ENCODE measurements around the gene SH3TC2. TPM values are rescaled to one million over a fixed set of nuclear protein-coding genes. Genes with fewer than 3 reads are reported as not detected.

The SH3TC2 gene
- total and polyA plus RNA-seq, 12 donors = 0.14 to 1.2 (median 0.46) TPM

GRCh38 chr5:149017636-149018035, 45.2 kb downstream of the SH3TC2 start:
- H3K27me3 ChIP-seq = peaks cover 3% of the 10 kb centered on the region
- intact Hi-C loops (cut with DNase I) = no loop called here
- DNase-seq = no peak
- TF ChIP-seq POLR2A (IDR thresholded peaks at IDR 0.05) (no peak), CTCF (IDR thresholded peaks at IDR 0.05) (no peak)
- H3K4me1 ChIP-seq (replicated peaks in 1 of 2) = no peaks in the 10 kb centered on the region
- WGBS, 4 donors = 50 to 82% (median 73%) methylated on average over 1 of the region's 1 CpG
- no peaks in the 10 kb centered on the region for H3K9me3 ChIP-seq (replicated peaks in 1 of 3)
- H3K27ac ChIP-seq = no peak overlapping the region
- H3K36me3 ChIP-seq (replicated peaks in 1 of 2) = no peaks in the 10 kb centered on the region
- no peak overlapping the region for H3K4me3 ChIP-seq

- 62 to 100% (median 78%) methylated on average over 1 of the region's 1 CpG for WGBS, 4 donors
- no peaks in the 10 kb centered on the region for H3K9me3 ChIP-seq (replicated peaks in 1 of 3)
These were observed 47.3 kb downstream of the SH3TC2 start for GRCh38 chr5:149015561-149015960.

GRCh38 chr5:149015126-149015525, 47.7 kb downstream of the SH3TC2 start:
- Histone ChIP-seq H3K4me3 (no peak overlapping the region), H3K9me3 (replicated peaks in 1 of 3) (no peaks in the 10 kb centered on the region), H3K4me1 (replicated peaks in 1 of 2) (no peaks in the 10 kb centered on the region), H3K27ac (no peak overlapping the region), H3K27me3 (no peaks in the 10 kb centered on the region), H3K36me3 (replicated peaks in 1 of 2) (no peaks in the 10 kb centered on the region)
- intact Hi-C loops (cut with DNase I) = no loop called here
- TF ChIP-seq POLR2A (IDR thresholded peaks at IDR 0.05) = no peak
- TF ChIP-seq CTCF (IDR thresholded peaks at IDR 0.05) = no peak
- 86 to 92% (median 89%) methylated on average over 1 of the region's 1 CpG for WGBS, 4 donors
- DNase-seq = no peak

More at GRCh38 chr5:149015561-149015960, 47.3 kb downstream of the SH3TC2 start:
- no peaks in the 10 kb centered on the region for H3K4me1 ChIP-seq (replicated peaks in 1 of 2)
- intact Hi-C loops (cut with DNase I) = no loop called here
- no peak overlapping the region for H3K27ac ChIP-seq
- TF ChIP-seq POLR2A (IDR thresholded peaks at IDR 0.05) (no peak), CTCF (IDR thresholded peaks at IDR 0.05) (no peak)
- no peaks in the 10 kb centered on the region for H3K36me3 ChIP-seq (replicated peaks in 1 of 2)
- no peaks in the 10 kb centered on the region for H3K27me3 ChIP-seq
- no peak overlapping the region for H3K4me3 ChIP-seq
- no peak for DNase-seq

- H3K27ac ChIP-seq = no peak overlapping the region
- no peak for DNase-seq
- H3K4me3 ChIP-seq = no peak overlapping the region
- H3K36me3 ChIP-seq (replicated peaks in 1 of 2) = no peaks in the 10 kb centered on the region
- no peaks in the 10 kb centered on the region for H3K9me3 ChIP-seq (replicated peaks in 1 of 3)
- intact Hi-C loops (cut with DNase I) = no loop called here
- 70 to 89% (median 82%) methylated on average over 2 of the region's 2 CpGs for WGBS, 4 donors
- H3K4me1 ChIP-seq (replicated peaks in 1 of 2) = no peaks in the 10 kb centered on the region
- no peaks in the 10 kb centered on the region for H3K27me3 ChIP-seq
- TF ChIP-seq CTCF (IDR thresholded peaks at IDR 0.05) (no peak), POLR2A (IDR thresholded peaks at IDR 0.05) (no peak)
These were observed 48.3 kb downstream of the SH3TC2 start for GRCh38 chr5:149014571-149015031.
